HepG2 (cell line): ENCODE data around the gene MAP1LC3B. TPM values are rescaled to one million over a fixed set of nuclear protein-coding genes. Genes with fewer than 3 reads are reported as not detected.
A peak's percentile ranks its signal among the peaks of the same experiment; 100 is the strongest.

Experiments used
- DNMT1 ChIP-seq: sonication (generic); formaldehyde crosslinking; IDR thresholded peaks from 2 replicates; pipeline ENCODE4 v1.5.1; 2020; ENCODE audit warnings: mild to moderate bottlenecking, missing genetic modification reagents
- DR1 ChIP-seq: sonication (generic); formaldehyde crosslinking; IDR thresholded peaks from 2 replicates; pipeline ENCODE4 v1.8.0; 2021; ENCODE audit warnings: mild to moderate bottlenecking, missing genetic modification reagents, inconsistent platforms
- GATAD2A ChIP-seq: IDR thresholded peaks from 2 replicates; pipeline ENCODE4 v1.6.1; 2016
- HNRNPH1 ChIP-seq: fragments of 200-400 bp; formaldehyde crosslinking; optimal IDR thresholded peaks from 2 replicates; pipeline ENCODE3; 2017; ENCODE audit warnings: mild to moderate bottlenecking, low read depth, low read length
- HOXA5 ChIP-seq: sonication (generic); formaldehyde crosslinking; IDR thresholded peaks from 2 replicates; pipeline ENCODE4 v1.4.0; 2020; ENCODE audit warnings: missing genetic modification reagents
- JUND ChIP-seq: sonication (generic); formaldehyde crosslinking; IDR thresholded peaks from 2 replicates; pipeline ENCODE4 v1.8.0; 2022; ENCODE audit warnings: mild to moderate bottlenecking, missing genetic modification reagents
- POGZ ChIP-seq: sonication (generic); formaldehyde crosslinking; IDR thresholded peaks from 2 replicates; pipeline ENCODE4 v1.4.0; 2020; ENCODE audit warnings: mild to moderate bottlenecking, missing genetic modification reagents
- STAG1 ChIP-seq: sonication (generic); formaldehyde crosslinking; IDR thresholded peaks from 2 replicates; pipeline ENCODE4 v1.4.0; 2020; ENCODE audit warnings: missing genetic modification reagents
- XBP1 ChIP-seq: sonication (generic); formaldehyde crosslinking; IDR thresholded peaks from 2 replicates; pipeline ENCODE4 v1.5.0; 2020; ENCODE audit warnings: missing genetic modification reagents
- ZBTB20 ChIP-seq: sonication (generic); formaldehyde crosslinking; IDR thresholded peaks from 2 replicates; pipeline ENCODE4 v1.8.1; 2023; ENCODE audit warnings: missing genetic modification reagents, low read depth, mild to moderate bottlenecking, borderline replicate concordance
- ZNF674 ChIP-seq: sonication (generic); formaldehyde crosslinking; IDR thresholded peaks from 2 replicates; pipeline ENCODE4 v1.5.0; 2020; ENCODE audit warnings: low read depth, mild to moderate bottlenecking, missing genetic modification reagents
- ZSCAN20 ChIP-seq: sonication (generic); formaldehyde crosslinking; IDR thresholded peaks from 2 replicates; pipeline ENCODE4 v1.4.0; 2020; ENCODE audit warnings: missing genetic modification reagents, mild to moderate bottlenecking, borderline replicate concordance
- polyA plus RNA-seq, 8 experiments: library from polyadenylated mRNA; depleted of rRNA in 3 of 8; stranded (reverse) in 7 of 8; unstranded in 1 of 8; fragments of >200 nt; fragmentation: Illumina TruSeq in 4 of 8; extraction: Trizol in 4 of 8; gene quantifications; 2 replicates each; pipeline versions ENCODE4 v1.2.1 to v1.2.3, GENCODE V29; 2011 to 2016; ENCODE audit warnings: low read depth in 4 of 8, missing spikeins in 1 of 8, mixed read lengths in 1 of 8; ENCODE audit not compliant: insufficient read depth in 1 of 8
- total RNA-seq, 5 experiments: library from RNA; depleted of rRNA; stranded (reverse); fragments of >200 nt; fragmentation: Illumina TruSeq; extraction: Trizol; gene quantifications; 2 replicates each; pipeline ENCODE4 v1.2.3, GENCODE V29; 2016; ENCODE audit warnings: low read depth in 1 of 5
- TF ChIP-seq, protein P1 (sequence below): sonication (generic); formaldehyde crosslinking; IDR thresholded peaks from 2 replicates; pipeline ENCODE4 v1.4.0; 2020; ENCODE audit warnings: mild to moderate bottlenecking, missing genetic modification reagents
- TF ChIP-seq, protein P2 (sequence below): sonication (generic); formaldehyde crosslinking; IDR thresholded peaks from 2 replicates; pipeline ENCODE4 v1.4.0; 2020; ENCODE audit warnings: mild to moderate bottlenecking, missing genetic modification reagents
- TF ChIP-seq, protein P3 (sequence below): sonication (generic); formaldehyde crosslinking; IDR thresholded peaks from 2 replicates; pipeline ENCODE4 v1.5.0; 2020; ENCODE audit warnings: missing genetic modification reagents
- TF ChIP-seq, protein P4 (sequence below): sonication (generic); formaldehyde crosslinking; conservative IDR thresholded peaks from 2 replicates; pipeline ENCODE4 v1.8.0; 2022; ENCODE audit warnings: missing genetic modification reagents

MAP1LC3B gene
- total and polyA plus RNA-seq, 2 of the 13 experiments (the other 11 are each of a cell fraction or from before 2014, with no cell fraction given): 15.7 to 37.4 TPM

DNA sequence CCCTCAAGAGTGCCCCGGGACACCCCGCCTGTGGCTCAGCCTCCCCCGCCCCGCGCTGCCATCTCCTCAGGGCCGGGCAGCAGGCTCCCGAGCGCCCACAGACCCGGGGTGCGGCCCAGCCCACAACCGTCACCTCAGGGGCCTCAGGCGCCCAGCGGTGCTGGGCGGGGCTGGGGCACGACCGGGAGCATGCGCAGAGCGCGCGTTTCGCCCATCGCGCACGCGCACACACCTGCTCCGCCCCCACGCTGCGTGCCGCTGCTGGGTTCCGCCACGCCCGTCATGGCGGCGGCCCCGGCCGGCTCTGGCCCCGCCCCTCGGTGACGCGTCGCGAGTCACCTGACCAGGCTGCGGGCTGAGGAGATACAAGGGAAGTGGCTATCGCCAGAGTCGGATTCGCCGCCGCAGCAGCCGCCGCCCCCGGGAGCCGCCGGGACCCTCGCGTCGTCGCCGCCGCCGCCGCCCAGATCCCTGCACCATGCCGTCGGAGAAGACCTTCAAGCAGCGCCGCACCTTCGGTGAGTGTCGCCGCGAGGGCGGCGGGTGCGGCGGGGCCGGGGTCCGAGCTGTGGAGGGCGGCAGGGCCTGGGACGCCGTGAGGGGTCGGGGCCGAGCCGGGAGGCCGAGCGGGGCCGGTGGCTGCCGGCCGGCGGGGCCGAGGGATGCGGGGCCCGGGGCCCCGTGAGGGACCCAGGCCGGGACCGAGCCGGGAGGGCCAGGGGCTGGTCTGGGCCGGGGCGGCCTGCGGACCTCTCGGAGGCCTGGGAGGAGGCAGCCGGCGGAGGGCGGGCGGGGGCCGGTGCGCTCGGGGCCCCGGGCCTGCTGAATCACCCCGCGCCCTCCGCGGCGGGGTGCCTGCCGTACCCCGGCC lies at the start of gene MAP1LC3B (continued):
- TF ChIP-seq, protein P1, sequence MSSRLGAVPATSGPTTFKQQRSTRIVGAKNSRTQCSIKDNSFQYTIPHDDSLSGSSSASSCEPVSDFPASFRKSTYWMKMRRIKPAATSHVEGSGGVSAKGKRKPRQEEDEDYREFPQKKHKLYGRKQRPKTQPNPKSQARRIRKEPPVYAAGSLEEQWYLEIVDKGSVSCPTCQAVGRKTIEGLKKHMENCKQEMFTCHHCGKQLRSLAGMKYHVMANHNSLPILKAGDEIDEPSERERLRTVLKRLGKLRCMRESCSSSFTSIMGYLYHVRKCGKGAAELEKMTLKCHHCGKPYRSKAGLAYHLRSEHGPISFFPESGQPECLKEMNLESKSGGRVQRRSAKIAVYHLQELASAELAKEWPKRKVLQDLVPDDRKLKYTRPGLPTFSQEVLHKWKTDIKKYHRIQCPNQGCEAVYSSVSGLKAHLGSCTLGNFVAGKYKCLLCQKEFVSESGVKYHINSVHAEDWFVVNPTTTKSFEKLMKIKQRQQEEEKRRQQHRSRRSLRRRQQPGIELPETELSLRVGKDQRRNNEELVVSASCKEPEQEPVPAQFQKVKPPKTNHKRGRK: no peak
- TF ChIP-seq DNMT1 (CRISPR knock-in tag) (peak; percentile 97), STAG1 (CRISPR knock-in tag) (no peak), ZSCAN20 (peak; percentile 85; the same call in 1 of the 2 replicates), JUND (CRISPR knock-in tag) (peak; percentile 84), ZNF674 (CRISPR knock-in tag) (peak; percentile 98), XBP1 (CRISPR knock-in tag) (no peak), POGZ (CRISPR knock-in tag) (peak; percentile 65), ZBTB20 (CRISPR knock-in tag) (no peak), DR1 (CRISPR knock-in tag) (peak; percentile 91), GATAD2A (no peak), HOXA5 (CRISPR knock-in tag) (peak; percentile 95), HNRNPH1 (no peak)
- TF ChIP-seq, protein P2, sequence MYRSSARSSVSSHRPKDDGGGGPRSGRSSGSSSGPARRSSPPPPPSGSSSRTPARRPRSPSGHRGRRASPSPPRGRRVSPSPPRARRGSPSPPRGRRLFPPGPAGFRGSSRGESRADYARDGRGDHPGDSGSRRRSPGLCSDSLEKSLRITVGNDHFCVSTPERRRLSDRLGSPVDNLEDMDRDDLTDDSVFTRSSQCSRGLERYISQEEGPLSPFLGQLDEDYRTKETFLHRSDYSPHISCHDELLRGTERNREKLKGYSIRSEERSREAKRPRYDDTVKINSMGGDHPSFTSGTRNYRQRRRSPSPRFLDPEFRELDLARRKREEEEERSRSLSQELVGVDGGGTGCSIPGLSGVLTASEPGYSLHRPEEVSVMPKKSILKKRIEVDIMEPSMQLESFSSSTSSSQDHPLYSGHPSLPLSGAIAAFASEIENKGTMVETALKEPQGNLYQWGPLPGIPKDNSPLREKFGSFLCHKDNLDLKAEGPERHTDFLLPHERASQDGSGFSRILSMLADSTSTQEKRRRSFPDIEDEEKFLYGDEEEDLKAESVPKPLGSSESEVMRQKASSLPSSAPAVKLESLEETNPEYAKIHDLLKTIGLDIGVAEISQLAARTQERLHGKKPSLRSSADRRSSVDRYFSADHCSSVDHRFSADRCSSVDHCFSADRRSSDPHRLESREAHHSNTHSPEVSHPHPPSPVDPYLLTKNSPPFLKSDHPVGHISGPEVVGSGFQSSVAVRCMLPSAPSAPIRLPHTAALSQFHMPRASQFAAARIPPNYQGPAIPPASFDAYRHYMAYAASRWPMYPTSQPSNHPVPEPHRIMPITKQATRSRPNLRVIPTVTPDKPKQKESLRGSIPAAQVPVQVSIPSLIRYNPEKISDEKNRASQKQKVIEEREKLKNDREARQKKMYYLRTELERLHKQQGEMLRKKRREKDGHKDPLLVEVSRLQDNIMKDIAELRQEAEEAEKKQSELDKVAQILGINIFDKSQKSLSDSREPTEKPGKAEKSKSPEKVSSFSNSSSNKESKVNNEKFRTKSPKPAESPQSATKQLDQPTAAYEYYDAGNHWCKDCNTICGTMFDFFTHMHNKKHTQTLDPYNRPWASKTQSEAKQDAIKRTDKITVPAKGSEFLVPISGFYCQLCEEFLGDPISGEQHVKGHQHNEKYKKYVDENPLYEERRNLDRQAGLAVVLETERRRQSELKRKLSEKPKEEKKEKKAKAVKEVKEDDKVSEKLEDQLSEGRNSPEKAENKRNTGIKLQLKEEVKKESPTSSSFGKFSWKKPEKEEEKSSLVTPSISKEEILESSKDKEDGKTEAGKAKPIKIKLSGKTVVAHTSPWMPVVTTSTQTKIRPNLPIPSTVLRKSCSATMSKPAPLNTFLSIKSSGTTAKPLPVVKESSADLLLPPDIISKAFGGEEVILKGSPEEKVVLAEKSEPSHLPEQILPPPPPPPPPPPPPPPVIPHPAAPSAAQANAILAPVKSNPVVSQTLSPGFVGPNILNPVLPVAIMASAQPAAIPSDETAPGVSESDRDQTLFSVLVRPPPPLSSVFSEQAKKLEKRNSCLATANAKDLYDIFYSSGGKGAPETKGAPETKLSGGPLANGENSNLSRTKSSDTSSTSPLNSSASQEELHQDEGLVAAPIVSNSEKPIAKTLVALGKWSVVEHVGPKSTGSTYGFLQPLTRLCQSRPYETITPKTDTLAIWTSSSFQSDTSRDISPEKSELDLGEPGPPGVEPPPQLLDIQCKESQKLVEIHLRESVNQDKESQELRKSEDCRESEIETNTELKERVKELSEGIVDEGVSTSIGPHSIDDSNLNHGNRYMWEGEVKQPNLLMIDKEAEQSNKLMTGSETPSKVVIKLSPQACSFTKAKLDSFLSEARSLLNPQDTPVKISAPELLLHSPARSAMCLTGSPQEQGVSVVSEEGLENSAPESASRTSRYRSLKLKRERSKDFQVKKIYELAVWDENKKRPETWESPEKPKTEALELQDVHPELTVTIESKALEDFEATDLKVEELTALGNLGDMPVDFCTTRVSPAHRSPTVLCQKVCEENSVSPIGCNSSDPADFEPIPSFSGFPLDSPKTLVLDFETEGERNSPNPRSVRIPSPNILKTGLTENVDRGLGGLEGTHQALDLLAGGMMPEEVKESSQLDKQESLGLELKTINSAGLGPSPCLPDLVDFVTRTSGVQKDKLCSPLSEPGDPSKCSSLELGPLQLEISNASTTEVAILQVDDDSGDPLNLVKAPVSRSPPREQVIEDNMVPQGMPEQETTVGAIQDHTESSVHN: peak; percentile 86
- TF ChIP-seq, protein P3, sequence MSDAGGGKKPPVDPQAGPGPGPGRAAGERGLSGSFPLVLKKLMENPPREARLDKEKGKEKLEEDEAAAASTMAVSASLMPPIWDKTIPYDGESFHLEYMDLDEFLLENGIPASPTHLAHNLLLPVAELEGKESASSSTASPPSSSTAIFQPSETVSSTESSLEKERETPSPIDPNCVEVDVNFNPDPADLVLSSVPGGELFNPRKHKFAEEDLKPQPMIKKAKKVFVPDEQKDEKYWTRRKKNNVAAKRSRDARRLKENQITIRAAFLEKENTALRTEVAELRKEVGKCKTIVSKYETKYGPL (CRISPR knock-in tag): peak; percentile 23; the same call in 1 of the 2 replicates
- TF ChIP-seq, protein P4, sequence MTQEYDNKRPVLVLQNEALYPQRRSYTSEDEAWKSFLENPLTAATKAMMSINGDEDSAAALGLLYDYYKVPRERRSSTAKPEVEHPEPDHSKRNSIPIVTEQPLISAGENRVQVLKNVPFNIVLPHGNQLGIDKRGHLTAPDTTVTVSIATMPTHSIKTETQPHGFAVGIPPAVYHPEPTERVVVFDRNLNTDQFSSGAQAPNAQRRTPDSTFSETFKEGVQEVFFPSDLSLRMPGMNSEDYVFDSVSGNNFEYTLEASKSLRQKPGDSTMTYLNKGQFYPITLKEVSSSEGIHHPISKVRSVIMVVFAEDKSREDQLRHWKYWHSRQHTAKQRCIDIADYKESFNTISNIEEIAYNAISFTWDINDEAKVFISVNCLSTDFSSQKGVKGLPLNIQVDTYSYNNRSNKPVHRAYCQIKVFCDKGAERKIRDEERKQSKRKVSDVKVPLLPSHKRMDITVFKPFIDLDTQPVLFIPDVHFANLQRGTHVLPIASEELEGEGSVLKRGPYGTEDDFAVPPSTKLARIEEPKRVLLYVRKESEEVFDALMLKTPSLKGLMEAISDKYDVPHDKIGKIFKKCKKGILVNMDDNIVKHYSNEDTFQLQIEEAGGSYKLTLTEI (CRISPR knock-in tag): no peak
